ENCODE results near the gene COPG2. TPM values are rescaled to one million over a fixed set of nuclear protein-coding genes. Genes with fewer than 3 reads are reported as not detected.

The COPG2 gene
- total and polyA plus RNA-seq, 2 of the 8 experiments (the other 6 are each of a cell fraction or from before 2014, with no cell fraction given) = 50.3 to 53.1 TPM

DNA sequence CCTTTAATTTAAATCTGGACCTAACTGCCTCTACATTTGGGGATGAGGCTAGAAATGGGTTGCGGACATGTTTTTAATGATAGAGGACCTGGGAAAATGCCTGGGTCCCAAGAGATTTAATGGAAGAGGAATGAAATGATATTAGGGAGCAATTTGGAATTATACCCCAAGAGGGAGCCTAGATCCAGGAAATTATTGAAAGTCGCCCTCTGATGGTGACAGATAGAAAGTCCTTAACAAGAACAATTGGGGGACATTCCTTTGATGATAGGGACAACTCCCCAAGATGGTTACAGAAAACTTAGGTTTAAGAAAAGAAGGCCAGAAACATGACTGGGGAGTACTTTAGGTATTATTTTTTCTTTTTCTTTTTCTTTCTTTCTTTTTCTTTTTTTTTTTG is 27.3 kb upstream of the COPG2 start:
- no peak for FAIRE-seq
- CTCF ChIA-PET (ENCODE audit: partially characterized antibody) = interaction anchor here (0.7 to 0.8 kb wide), 3 partner anchors 10 to 459 kb away, joined by 3 read pairs; partner anchors contain the start of gene TSGA13
- H2BK15ac ChIP-seq (ENCODE audit: low read length) = no peak overlapping the region

More for the DNA sequence above, 27.3 kb upstream of the COPG2 start:
- Histone ChIP-seq H3K23me2 (ENCODE audit: low read depth, low read length) (no peaks in the 10 kb centered on the region), H3K56ac (replicated peaks; ENCODE audit: insufficient read length, low read depth, low read length) (no peak overlapping the region), H3K4ac (replicated peaks; ENCODE audit: insufficient read length, low read depth, low read length) (no peak overlapping the region), H2BK20ac (ENCODE audit: low read length) (no peak overlapping the region), H3K79me1 (ENCODE audit: low read depth, low read length) (no peaks in the 10 kb centered on the region), H4K91ac (replicated peaks; ENCODE audit: insufficient read length, low read length) (no peak overlapping the region), H2AFZ (ENCODE audit: low read length) (no peak overlapping the region), H3K9me3 (ENCODE audit: insufficient read depth in 2 of 2, low read depth in 1 of 2, low read length in 1 of 2) (peaks cover 0 to 3% of the 10 kb centered on the region in 2 experiments; a peak in 1 of 4 replicates), H3K9ac (replicated peaks in 1 of 4; ENCODE audit: extremely low read depth in 1 of 4, low read depth in 3 of 4, low read length in 3 of 4) (no peak overlapping the region), H3K36me3 (ENCODE audit: control insufficient read depth in 2 of 4, insufficient read depth in 4 of 4, low read length in 3 of 4) (no peaks in the 10 kb centered on the region), H3K27ac (ENCODE audit: low read depth, low read length) (no peak overlapping the region), H3K4me2 (ENCODE audit: insufficient read depth in 1 of 2, low read depth in 2 of 2, low read length in 2 of 2) (no peak overlapping the region), H3K18ac (ENCODE audit: extremely low read depth, low read length) (no peak overlapping the region), H2BK120ac (replicated peaks; ENCODE audit: low read depth, low read length) (no peak overlapping the region), H3K14ac (ENCODE audit: insufficient read length) (no peak overlapping the region), H2BK5ac (ENCODE audit: low read depth, low read length) (no peak overlapping the region), H4K5ac (ENCODE audit: insufficient read length, low read depth, low read length) (no peak overlapping the region), H4K20me1 (replicated peaks in 1 of 2; ENCODE audit: control insufficient read depth in 1 of 2, insufficient read depth in 2 of 2, low read length in 2 of 2) (no peaks in the 10 kb centered on the region), H3K4me3 (ENCODE audit: extremely low read depth in 1 of 4, insufficient read depth in 2 of 4, low read depth in 3 of 4, low read length in 4 of 4) (no peak overlapping the region), H3K27me3 (replicated peaks in 1 of 4; ENCODE audit: control insufficient read depth in 3 of 4, extremely low read depth in 1 of 4, insufficient read depth in 3 of 4, low read length in 3 of 4) (no peaks in the 10 kb centered on the region), H3K79me2 (ENCODE audit: control insufficient read depth in 1 of 2, insufficient read depth in 2 of 2, low read length in 2 of 2) (no peaks in the 10 kb centered on the region), H3K23ac (ENCODE audit: insufficient read length) (no peak overlapping the region), H2BK12ac (ENCODE audit: low read depth, low read length) (no peak overlapping the region), H4K8ac (ENCODE audit: extremely low read depth, insufficient read depth, low read length) (no peak overlapping the region), H2AK5ac (ENCODE audit: low read depth, low read length) (no peak overlapping the region), H3K4me1 (replicated peaks in 1 of 4; ENCODE audit: control insufficient read depth in 3 of 4, insufficient read depth in 4 of 4, low read length in 3 of 4) (no peaks in the 10 kb centered on the region)
- TF ChIP-seq TAF7 (optimal IDR thresholded peaks at IDR 0.05; ENCODE audit: borderline replicate concordance, low read depth, low read length) (no peak), GABPA (IDR thresholded peaks at IDR 0.05; ENCODE audit: borderline replicate concordance, insufficient read depth, low read length) (no peak), RAD21 (IDR thresholded peaks at IDR 0.05 in 1 of 2, conservative IDR thresholded peaks at IDR 0.05 in 1 of 2; ENCODE audit: low read depth in 2 of 2, low read length in 2 of 2) (peak; percentile 53 to 57), POLR2AphosphoS5 (IDR thresholded peaks at IDR 0.05; ENCODE audit: low read depth, low read length) (no peak)
- TF ChIP-seq, protein P1, sequence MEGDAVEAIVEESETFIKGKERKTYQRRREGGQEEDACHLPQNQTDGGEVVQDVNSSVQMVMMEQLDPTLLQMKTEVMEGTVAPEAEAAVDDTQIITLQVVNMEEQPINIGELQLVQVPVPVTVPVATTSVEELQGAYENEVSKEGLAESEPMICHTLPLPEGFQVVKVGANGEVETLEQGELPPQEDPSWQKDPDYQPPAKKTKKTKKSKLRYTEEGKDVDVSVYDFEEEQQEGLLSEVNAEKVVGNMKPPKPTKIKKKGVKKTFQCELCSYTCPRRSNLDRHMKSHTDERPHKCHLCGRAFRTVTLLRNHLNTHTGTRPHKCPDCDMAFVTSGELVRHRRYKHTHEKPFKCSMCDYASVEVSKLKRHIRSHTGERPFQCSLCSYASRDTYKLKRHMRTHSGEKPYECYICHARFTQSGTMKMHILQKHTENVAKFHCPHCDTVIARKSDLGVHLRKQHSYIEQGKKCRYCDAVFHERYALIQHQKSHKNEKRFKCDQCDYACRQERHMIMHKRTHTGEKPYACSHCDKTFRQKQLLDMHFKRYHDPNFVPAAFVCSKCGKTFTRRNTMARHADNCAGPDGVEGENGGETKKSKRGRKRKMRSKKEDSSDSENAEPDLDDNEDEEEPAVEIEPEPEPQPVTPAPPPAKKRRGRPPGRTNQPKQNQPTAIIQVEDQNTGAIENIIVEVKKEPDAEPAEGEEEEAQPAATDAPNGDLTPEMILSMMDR (IDR thresholded peaks at IDR 0.05; ENCODE audit: control extremely low read depth in 1 of 3, insufficient read depth in 1 of 3, low read depth in 1 of 3, low read length in 3 of 3) = peak in 2 of 3 experiments; percentile 70 to 99; a peak in 3 of 4 replicates
- POLR2A ChIA-PET (ENCODE audit: partially characterized antibody) = no interaction called here
- DNase-seq (ENCODE audit: low read depth in 1 of 2, low spot score in 2 of 2) = no peak
- 59% methylated on average over 2 of the region's 2 CpGs; no CpG with 5 or more reads in 1 of the 2 experiments for WGBS, 2 experiments (ENCODE audit: extremely low coverage in 1 of 2, insufficient coverage in 1 of 2, insufficient read length in 1 of 2, insufficient replicate concordance in 2 of 2, low coverage in 1 of 2, low lambda C conversion rate in 2 of 2, missing lambda C conversion rate in 1 of 2)

All from H1 (cell line).